ENCODE results near the gene KRTAP5-2. TPM values are rescaled to one million over a fixed set of nuclear protein-coding genes. Genes with fewer than 3 reads are reported as not detected.

The KRTAP5-2 gene
- total RNA-seq, 2 donors from 2014 or later, result not detected

DNA sequence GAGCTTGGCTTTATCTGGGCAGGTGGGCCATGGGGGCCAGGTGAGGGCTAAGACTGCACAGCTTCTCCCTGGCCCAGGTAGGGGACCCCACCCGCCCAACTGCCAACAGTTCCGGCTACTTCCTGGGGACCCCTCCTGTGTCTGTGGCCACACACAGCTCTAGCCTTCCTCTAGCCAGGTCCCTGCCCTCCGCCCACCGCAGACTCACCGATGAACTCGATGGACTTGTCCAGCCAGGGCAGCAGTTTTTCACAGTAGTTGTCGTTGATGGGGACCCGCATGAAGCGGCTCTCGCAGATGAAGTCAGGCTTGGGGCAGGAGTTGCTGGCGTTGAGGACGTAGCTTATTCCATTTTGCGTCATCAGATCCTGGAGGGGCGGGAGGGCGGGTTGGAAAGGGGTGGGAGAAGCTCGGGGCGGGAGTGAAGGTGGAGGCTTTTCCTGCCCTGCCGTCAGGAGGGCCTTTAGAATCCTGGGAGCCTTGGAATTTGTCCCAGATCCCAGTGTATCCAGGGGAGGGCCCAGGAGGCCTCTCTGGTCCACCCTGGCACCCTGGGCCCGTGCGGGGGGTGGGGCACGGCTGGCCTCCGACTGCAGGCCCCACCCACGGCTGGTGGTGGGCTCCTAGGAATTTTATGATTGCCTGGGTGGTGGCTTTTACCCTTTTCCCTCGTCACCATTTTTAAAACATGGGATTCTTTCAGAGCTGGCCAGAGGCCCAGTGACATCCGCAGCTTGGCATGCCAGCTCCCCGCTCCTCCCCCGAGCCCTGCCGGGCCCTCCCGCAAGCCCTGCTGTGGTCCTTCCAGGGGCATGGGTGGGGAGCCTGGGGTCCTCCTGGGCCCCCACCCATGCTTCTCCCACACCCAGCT is 40.0 kb downstream of the KRTAP5-2 start:
- Mint-ChIP-seq H3K27me3 (peaks cover 0 to 8% of the 10 kb centered on the region in 2 donors), H3K4me1 (ENCODE audit: low read depth in 2 of 2) (no peaks in the 10 kb centered on the region), H3K4me3 (no peak overlapping the region), H3K36me3 (no peaks in the 10 kb centered on the region), H3K27ac (no peak overlapping the region), H3K9me3 (no peaks in the 10 kb centered on the region)
- no peak for ATAC-seq
- peak; percentile 38 for DNase-seq (ENCODE audit: low spot score)

DNA sequence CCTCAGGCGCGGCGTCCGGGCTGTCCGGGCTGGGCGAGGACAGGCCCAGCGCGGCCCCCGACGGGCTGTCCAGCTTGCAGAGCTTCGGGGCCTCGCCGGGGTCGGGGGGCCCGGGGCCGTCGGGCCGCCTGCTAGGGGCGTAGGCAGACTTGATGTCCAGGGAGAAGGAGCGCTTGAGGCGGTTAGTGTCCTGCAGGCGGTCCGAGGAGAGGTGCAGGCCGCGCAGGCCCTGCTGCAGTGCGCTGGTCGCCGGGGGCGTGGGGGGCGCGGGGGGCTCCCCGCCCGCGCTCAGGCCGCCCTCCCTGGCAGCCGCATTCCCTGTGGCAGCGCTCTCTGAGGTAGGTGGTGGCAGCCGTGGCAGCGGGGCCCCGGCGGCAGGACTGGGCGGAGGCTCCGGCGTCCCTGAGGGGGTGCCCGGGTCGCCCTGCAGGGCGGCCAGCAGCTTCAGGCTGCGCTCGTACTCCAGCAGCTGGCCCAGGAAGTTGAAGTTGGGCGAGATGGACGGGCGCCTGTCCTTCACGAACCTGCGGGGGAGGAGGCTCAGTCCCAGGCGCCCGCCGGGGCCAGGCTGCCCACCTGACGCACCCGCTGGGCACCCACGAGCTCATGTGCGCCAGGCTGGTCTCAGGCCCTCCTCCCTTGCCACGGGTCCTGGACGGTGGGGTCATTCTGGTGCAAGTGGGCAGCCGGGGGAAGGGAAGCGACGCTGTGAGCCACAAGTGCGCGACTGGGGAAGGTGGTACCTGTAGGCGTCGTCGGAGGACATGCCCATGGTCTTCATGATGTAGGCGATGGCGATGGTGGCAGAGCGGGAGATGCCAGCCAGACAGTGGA is 40.8 kb downstream of the KRTAP5-2 start:
- Mint-ChIP-seq H3K27ac (no peak overlapping the region), H3K27me3 (peaks cover 0 to 8% of the 10 kb centered on the region in 2 donors), H3K4me3 (no peak overlapping the region), H3K9me3 (no peaks in the 10 kb centered on the region), H3K36me3 (no peaks in the 10 kb centered on the region), H3K4me1 (ENCODE audit: low read depth in 2 of 2) (no peaks in the 10 kb centered on the region)
- ATAC-seq (no peak), DNase-seq (ENCODE audit: low spot score) (peak; percentile 50)

DNA sequence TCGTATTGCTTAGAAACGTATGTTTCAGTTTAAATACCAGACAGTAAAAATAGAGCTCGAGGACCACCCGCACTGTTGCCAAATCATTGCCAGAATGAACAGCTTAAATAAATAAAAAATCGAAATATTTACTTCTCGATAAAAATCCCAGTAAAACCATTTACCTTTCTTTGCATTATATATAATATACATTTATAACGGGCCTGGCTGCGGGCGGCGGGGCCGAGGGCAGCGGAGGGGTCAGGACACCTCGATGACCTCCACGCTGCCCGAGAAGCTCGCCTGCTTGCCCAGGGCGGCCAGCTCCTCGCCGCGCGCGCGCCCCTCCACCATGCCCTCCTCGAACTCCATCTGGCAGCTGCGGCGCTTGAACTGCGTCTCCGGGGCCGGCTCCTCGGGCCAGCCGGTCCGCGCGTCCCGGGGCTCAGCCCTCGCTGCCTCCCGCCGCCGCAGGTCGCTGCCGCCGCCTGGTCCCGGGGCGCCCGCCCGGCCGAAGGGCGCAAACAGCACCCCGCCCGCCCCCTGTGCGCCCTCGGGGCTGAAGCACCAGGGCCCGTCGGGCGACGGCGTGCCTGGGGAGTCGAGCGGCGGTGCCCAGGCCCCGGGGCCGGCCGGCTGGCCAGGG is 41.7 kb downstream of the KRTAP5-2 start:
- Mint-ChIP-seq H3K27me3 (peaks cover 0 to 11% of the 10 kb centered on the region in 2 donors), H3K36me3 (no peaks in the 10 kb centered on the region), H3K4me1 (ENCODE audit: low read depth in 2 of 2) (no peaks in the 10 kb centered on the region), H3K9me3 (no peaks in the 10 kb centered on the region), H3K4me3 (no peak overlapping the region), H3K27ac (no peak overlapping the region)
- ATAC-seq, result no peak
- peak; percentile 40 for DNase-seq (ENCODE audit: low spot score)

DNA sequence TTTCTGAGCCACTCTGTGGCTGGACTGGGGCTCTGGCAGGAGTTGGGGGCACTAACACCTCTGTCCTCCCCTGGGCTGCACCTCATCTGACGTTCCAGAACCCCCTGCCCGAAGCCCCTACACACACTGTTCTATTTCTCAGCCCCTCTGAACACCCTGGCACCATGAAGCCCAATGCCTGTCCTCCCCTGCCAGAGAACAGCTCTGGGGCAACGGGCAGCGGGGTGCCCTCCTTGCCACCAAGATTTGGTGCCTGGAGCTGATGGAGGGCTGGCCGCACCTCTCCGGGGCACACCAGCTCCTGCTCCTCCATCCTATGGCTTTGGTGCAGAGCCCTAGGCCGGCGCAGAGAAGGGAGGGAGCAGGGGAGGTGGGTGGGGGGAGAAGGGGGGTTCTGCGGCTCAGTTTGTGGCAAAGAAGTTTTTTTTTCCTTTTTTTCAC is 42.4 kb downstream of the KRTAP5-2 start:
- Mint-ChIP-seq H3K27me3 (peaks cover 0 to 11% of the 10 kb centered on the region in 2 donors), H3K36me3 (no peaks in the 10 kb centered on the region), H3K4me3 (no peak overlapping the region), H3K27ac (no peak overlapping the region), H3K4me1 (ENCODE audit: low read depth in 2 of 2) (no peaks in the 10 kb centered on the region), H3K9me3 (no peaks in the 10 kb centered on the region)
- DNase-seq (ENCODE audit: low spot score) (no peak), ATAC-seq (no peak)

DNA sequence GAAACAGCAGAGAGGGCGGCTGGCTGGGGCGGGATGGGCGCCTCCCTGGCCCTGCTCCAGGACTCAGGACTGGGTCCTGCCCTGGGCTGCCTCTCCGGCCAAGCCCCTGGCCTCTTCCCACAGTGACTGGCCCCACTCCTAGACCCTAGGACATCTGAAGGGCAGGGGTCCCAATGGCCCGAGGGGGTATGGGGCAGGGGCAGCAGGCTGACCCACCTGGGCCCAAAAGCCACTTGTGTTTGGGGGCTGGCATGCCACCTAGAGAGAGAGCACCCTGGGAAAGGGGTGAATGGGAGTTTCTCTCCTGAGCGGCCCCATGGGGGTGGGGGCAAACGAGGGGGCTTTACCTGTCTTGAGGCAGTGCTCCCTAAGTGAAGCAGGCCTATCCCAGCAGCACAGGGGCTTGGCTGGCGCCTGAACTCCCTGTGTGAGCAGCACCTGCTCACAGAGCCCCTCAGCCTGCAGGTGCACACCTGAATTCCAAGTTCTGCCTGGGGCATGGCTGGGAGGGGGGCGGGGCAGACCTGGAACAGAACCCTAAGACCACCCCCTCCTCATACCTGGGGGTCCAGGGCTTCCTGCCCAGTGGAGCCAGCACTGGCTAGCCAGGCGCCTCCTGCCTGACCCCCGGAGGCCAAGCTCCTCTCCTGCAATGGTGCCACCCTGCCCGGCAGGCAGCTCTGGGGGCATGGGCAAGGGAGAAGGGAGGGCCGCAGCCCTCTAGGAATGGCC is 42.9 kb downstream of the KRTAP5-2 start:
- DNase-seq (ENCODE audit: low spot score), result no peak

DNA sequence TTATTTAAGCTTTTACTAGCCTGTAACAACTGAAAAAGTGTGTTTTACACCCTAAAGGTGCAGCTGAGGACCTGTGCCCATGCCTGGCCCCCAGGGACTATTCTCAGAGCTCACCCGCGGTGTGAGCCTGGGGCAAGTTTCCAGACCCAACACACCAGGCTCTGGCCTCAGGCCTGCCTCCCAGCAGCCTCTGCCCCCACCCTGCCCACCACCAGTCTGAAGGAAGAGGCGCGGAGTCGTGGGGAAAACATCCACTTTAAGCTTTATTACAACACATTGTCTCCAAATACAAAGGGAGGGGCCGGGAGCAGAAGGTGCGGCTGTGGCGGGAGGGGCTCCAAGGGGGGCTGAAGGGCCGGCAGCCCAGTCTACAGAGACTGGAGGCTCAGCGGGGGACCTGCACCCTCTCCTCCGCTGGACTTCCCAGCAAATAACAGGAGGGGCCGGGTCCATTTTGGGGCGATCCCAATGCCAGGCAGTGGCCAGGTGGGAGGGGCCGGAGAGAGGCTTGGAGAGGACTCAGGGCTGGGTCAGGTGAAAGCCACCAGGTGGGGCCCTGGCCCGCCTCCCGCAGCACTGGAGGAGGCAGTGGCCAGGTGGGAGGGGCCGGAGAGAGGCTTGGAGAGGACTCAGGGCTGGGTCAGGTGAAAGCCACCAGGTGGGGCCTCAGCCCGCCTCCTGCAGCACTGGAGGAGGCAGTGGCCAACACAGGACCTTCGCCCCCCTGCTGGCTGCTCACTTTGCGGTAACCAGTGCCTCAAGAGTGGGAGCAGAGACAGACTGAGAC is 44.1 kb downstream of the KRTAP5-2 start:
- no peak for DNase-seq (ENCODE audit: low spot score)
- H3K4me1 Mint-ChIP-seq (ENCODE audit: low read depth in 2 of 2), result no peaks in the 10 kb centered on the region
- no peak overlapping the region for H3K4me3 Mint-ChIP-seq
- no peaks in the 10 kb centered on the region for H3K36me3 Mint-ChIP-seq
- H3K27me3 Mint-ChIP-seq, result peaks cover 13 to 16% of the 10 kb centered on the region in 2 donors
- ATAC-seq, result no peak
- H3K9me3 Mint-ChIP-seq, result no peaks in the 10 kb centered on the region
- no peak overlapping the region for H3K27ac Mint-ChIP-seq

More for the DNA sequence above, 42.9 kb downstream of the KRTAP5-2 start:
- Mint-ChIP-seq H3K27me3 (peaks cover 6 to 11% of the 10 kb centered on the region in 2 donors), H3K4me3 (no peak overlapping the region), H3K4me1 (ENCODE audit: low read depth in 2 of 2) (no peaks in the 10 kb centered on the region), H3K9me3 (no peaks in the 10 kb centered on the region), H3K36me3 (no peaks in the 10 kb centered on the region), H3K27ac (no peak overlapping the region)
- ATAC-seq, result no peak

DNA sequence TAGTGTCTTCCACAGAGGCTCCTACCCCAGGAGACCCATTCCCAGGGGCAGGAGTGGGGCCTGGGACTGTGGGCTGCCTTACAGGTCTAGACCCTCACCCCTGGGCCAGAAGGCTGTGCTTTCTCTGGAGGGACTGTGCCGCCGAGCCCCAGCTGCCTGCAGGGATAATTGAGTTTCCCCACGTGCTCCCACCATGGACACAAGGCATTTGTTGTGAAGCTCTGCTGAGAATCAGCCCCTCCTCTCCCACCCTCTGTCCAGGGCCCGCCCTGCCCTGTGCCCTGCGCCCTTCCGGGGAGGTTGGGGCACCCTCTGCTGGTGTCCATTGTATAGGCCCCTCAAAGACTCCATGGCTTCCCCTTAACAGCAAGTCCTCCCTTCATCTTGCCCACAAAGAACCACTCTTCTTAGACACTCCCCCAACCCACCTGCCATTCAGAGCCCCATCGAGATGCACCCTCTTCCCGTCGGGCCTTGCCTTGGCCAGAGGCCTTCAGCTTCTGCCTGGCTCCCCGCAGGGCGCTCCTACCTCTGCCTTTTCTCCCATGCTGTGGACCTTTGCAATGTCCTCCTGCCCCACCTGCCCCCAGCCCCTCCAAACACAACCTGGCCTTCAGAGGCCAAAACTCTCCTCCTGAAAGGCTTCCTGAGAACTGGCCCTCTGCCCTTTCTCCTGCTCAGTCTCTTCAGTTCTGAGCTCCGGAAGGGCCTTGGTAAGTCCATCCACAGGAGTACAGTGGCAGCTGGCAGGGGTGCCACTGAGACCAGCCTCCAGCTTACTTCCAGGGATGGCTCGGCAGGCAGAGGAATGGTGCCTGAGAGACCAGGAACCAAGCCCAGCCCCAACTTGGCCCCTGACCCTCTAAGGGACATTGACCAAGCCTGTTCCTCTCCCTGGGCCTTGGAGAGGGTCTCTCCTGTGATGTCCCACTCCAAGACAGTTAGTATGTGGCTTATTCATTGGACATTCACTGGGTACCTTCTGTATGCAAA is 48.5 kb downstream of the KRTAP5-2 start:
- peak in 1 of 2 donors; percentile 21 for ATAC-seq
- Mint-ChIP-seq H3K9me3 (no peaks in the 10 kb centered on the region), H3K27me3 (peaks cover 17 to 21% of the 10 kb centered on the region in 2 donors), H3K27ac (no peak overlapping the region), H3K4me1 (ENCODE audit: low read depth in 2 of 2) (no peaks in the 10 kb centered on the region), H3K36me3 (no peaks in the 10 kb centered on the region), H3K4me3 (no peak overlapping the region)
- no peak for DNase-seq (ENCODE audit: low spot score)

DNA sequence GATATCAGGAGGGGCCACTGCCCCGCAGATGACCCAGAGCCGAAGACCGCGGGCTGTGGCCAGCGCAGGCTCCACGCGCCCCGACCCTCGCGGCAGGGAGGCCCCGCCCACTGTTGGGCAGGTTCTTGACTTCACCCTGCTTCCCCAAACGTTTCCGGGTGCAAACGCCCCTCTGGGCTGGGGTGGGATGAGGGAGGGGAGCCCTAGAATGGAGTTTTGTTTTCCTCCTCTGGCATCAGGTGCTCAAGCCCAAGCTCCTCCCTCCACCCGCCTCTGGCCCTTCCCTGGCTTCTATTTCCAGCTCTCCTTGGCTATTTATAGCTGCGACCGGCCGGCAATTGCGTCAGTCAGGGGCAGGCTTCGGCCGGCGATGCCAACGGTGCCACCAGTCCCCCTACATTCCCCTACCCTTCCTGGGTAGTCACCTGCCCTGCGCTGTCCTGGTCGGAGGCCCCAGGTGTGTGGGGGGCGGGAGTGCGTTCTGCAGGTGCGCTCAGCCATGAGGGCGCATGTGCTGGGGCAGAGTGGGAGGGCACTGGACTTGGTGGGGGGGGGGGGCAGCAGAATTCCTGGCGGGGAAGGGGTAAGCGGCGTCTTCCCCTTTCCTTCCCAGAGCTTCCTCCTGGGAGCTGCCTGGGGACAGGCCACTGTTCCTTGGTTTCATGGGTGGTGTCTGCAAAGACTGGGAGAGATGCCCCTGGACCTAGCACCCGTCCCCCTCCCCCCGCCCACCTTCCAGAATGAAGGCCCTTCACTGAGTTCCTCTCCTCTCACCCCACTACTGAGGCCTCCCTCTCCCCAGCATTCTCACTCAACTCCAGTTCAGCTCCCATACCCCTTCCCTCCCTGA is 49.6 kb downstream of the KRTAP5-2 start:
- no peak overlapping the region for H3K4me3 Mint-ChIP-seq
- no peak overlapping the region for H3K27ac Mint-ChIP-seq
- H3K4me1 Mint-ChIP-seq (ENCODE audit: low read depth in 2 of 2), result no peaks in the 10 kb centered on the region
- ATAC-seq (no peak), DNase-seq (ENCODE audit: low spot score) (no peak)
- H3K9me3 Mint-ChIP-seq, result no peaks in the 10 kb centered on the region
- no peaks in the 10 kb centered on the region for H3K36me3 Mint-ChIP-seq
- H3K27me3 Mint-ChIP-seq, result peaks cover 13 to 21% of the 10 kb centered on the region in 2 donors

DNA sequence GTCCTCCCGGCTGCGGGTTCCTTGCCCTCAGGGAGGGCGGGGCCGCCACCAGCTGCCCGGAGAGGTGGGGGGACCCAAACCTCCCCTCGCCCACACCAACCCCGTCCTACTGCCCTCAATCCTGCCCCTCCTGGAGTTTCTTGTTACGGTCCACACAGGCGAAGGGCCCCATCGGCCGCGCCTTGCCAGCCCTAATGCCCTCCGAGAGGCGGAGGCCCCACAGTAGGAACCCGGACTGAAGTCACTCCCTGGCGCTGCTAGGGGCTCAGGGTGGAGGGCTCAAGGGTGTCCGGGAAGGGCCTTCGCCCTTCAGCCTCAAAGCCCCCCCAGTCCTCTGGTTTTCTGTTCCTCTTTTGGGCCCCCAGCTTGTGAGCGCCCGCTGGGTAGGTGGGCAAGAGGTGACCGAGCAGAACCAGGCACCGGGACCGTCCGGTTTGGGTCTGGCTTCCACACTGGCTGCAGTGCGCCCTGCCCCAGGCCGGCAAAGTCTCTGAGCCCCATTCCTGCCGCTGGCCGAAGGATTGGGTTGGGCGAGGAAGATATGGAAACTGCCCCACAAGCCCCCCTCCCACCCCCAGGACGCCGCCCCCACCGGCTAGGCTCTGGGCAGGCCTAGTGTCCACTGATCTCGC is 50.5 kb downstream of the KRTAP5-2 start:
- Mint-ChIP-seq H3K27ac (no peak overlapping the region), H3K4me1 (ENCODE audit: low read depth in 2 of 2) (no peaks in the 10 kb centered on the region), H3K4me3 (no peak overlapping the region), H3K9me3 (no peaks in the 10 kb centered on the region), H3K36me3 (no peaks in the 10 kb centered on the region), H3K27me3 (peaks cover 13 to 21% of the 10 kb centered on the region in 2 donors)
- DNase-seq (ENCODE audit: low spot score) (no peak), ATAC-seq (peak in 1 of 2 donors; percentile 38)
